GM19397 (cell line): ENCODE measurements around the gene PATL2.
"Not testable (repeated sequence)": the region's sequence is repeated elsewhere in the genome, so short reads cannot be mapped to it uniquely, and the experiment has no call there.

Experiments used
- ATAC-seq: cut with Tn5 transposase; IDR thresholded peaks from one replicate; pipeline ENCODE4 v1.9.1; 2021; ENCODE audit warnings: mild to moderate bottlenecking, moderate library complexity; ENCODE audit not compliant: unreplicated experiment

PATL2 gene

GRCh38 chr15:44711096-44711742, at the start of gene PATL2, which contains the start of gene B2M:
Gene PATL2, minus strand, starts transcription at chr15:44711323. Its CDS starts 34,833 bp downstream, at chr15:44676490.
Gene B2M, plus strand, starts transcription at chr15:44711517. Its CDS starts 30 bp downstream, at chr15:44711547.
- peak; percentile 80 for ATAC-seq

- ATAC-seq = no peak
These were observed 42.2 kb upstream of the PATL2 start for GRCh38 chr15:44753345-44753744.

GRCh38 chr15:44743454-44743853, 32.3 kb upstream of the PATL2 start:
- ATAC-seq = not testable (repeated sequence)

GRCh38 chr15:44739222-44739847, 28.2 kb upstream of the PATL2 start:
- not testable (repeated sequence) for ATAC-seq

GRCh38 chr15:44738340-44738984, 27.3 kb upstream of the PATL2 start:
- no peak for ATAC-seq

- no peak for ATAC-seq
These were observed 25.1 kb upstream of the PATL2 start, which contains the start of gene TRIM69 for GRCh38 chr15:44736181-44736765. Gene TRIM69, plus strand, starts transcription at chr15:44736528. Its CDS starts 177 bp downstream, at chr15:44736705.

GRCh38 chr15:44735482-44736180, 24.5 kb upstream of the PATL2 start:
- ATAC-seq = no peak

GRCh38 chr15:44734839-44735481, 23.8 kb upstream of the PATL2 start:
- ATAC-seq = no peak

- no peak for ATAC-seq
These were observed 18.4 kb upstream of the PATL2 start for GRCh38 chr15:44729408-44730127.

- peak; percentile 78 for ATAC-seq
These were observed 17.7 kb upstream of the PATL2 start for GRCh38 chr15:44728576-44729407.

- not testable (repeated sequence) for ATAC-seq
These were observed 17.1 kb upstream of the PATL2 start for GRCh38 chr15:44728232-44728575.

GRCh38 chr15:44727485-44728231, 16.5 kb upstream of the PATL2 start:
- ATAC-seq = no peak

- peak; percentile 36 for ATAC-seq
These were observed 15.7 kb upstream of the PATL2 start for GRCh38 chr15:44726568-44727484.

- ATAC-seq = no peak
These were observed 15.0 kb upstream of the PATL2 start for GRCh38 chr15:44726136-44726535.

GRCh38 chr15:44722011-44722410, 10.9 kb upstream of the PATL2 start:
- ATAC-seq = no peak

- no peak for ATAC-seq
These were observed 9.5 kb upstream of the PATL2 start for GRCh38 chr15:44720460-44721176.
